GM23338 (cell line): ENCODE data around the gene OR14A16. TPM values are rescaled to one million over a fixed set of nuclear protein-coding genes. Genes with fewer than 3 reads are reported as not detected.
A peak's percentile ranks its signal among the peaks of the same experiment; 100 is the strongest.

Experiments
- ATAC-seq: fragments of 200-7000 bp; cut with Tn5 transposase; 3 replicates; pipeline ENCODE4 v1.9.1; 2020
- DNase-seq: peaks from one replicate; pipeline ENCODE4 v3.0.0-alpha.2; 2015; ENCODE audit warnings: low spot score
- H2AFZ ChIP-seq: fragments of 200-600 bp; sonication (generic); 2 replicates; pipeline ENCODE4 v1.8.0; 2016; ENCODE audit warnings: antibody characterized with exemption, mild to moderate bottlenecking, moderate library complexity
- H3F3A ChIP-seq: fragments of 200-600 bp; sonication (generic); replicated peaks from 2 replicates; pipeline ENCODE4 v1.8.0; 2017; ENCODE audit warnings: antibody characterized with exemption, mixed run types, low read depth
- H3K27ac ChIP-seq: fragments of 200-600 bp; sonication (generic); 2 replicates; pipeline ENCODE4 v1.6.1; 2016; ENCODE audit warnings: low read depth
- H3K27me3 ChIP-seq: fragments of 200-600 bp; sonication (generic); 2 replicates; pipeline ENCODE4 v1.8.0; 2016; ENCODE audit warnings: mild to moderate bottlenecking, mixed run types, moderate library complexity; ENCODE audit not compliant: insufficient read depth
- H3K36me3 ChIP-seq: fragments of 200-600 bp; sonication (generic); 2 replicates; pipeline ENCODE4 v1.8.0; 2016; ENCODE audit warnings: mild to moderate bottlenecking; ENCODE audit not compliant: insufficient read depth
- H3K4me1 ChIP-seq: fragments of 200-600 bp; sonication (generic); 2 replicates; pipeline ENCODE4 v1.8.0; 2016; ENCODE audit warnings: mild to moderate bottlenecking, moderate library complexity; ENCODE audit not compliant: insufficient read depth
- H3K4me2 ChIP-seq: fragments of 200-600 bp; sonication (generic); 2 replicates; pipeline ENCODE4 v1.7.1; 2017; ENCODE audit warnings: mixed run types
- H3K4me3 ChIP-seq: fragments of 200-600 bp; sonication (generic); 2 replicates; pipeline ENCODE4 v1.6.1; 2016; ENCODE audit warnings: mixed run types
- H3K79me2 ChIP-seq: fragments of 200-600 bp; sonication (generic); replicated peaks from 2 replicates; pipeline ENCODE4 v1.8.0; 2017; ENCODE audit warnings: mild to moderate bottlenecking; ENCODE audit not compliant: insufficient read depth
- H3K9me2 ChIP-seq: fragments of 200-600 bp; sonication (generic); 2 replicates; pipeline ENCODE4 v1.8.0; 2017; ENCODE audit not compliant: insufficient read depth
- H4K20me1 ChIP-seq: fragments of 200-600 bp; sonication (generic); replicated peaks from 2 replicates; pipeline ENCODE4 v1.8.0; 2017; ENCODE audit warnings: mild to moderate bottlenecking; ENCODE audit not compliant: insufficient read depth
- H3K27ac Mint-ChIP-seq: 2 replicates; pipeline ENCODE4 v1.8.0; 2020; ENCODE audit warnings: inconsistent platforms, mild to moderate bottlenecking, moderate library complexity, mixed read lengths
- H3K27me3 Mint-ChIP-seq: 3 replicates; pipeline ENCODE4 v1.8.0; 2022; ENCODE audit warnings: low read depth, mild to moderate bottlenecking, moderate library complexity, mixed read lengths, inconsistent platforms; ENCODE audit not compliant: insufficient read depth, poor library complexity
- H3K36me3 Mint-ChIP-seq: 3 replicates; pipeline ENCODE4 v1.8.0; 2021; ENCODE audit warnings: low read depth, mild to moderate bottlenecking, inconsistent platforms, moderate library complexity, mixed read lengths
- H3K4me1 Mint-ChIP-seq: 3 replicates; pipeline ENCODE4 v1.8.0; 2020; ENCODE audit warnings: mild to moderate bottlenecking, inconsistent platforms, mixed read lengths
- H3K4me3 Mint-ChIP-seq: 3 replicates; pipeline ENCODE4 v1.8.0; 2021; ENCODE audit warnings: moderate library complexity, mild to moderate bottlenecking, inconsistent platforms, mixed read lengths
- H3K9me3 Mint-ChIP-seq: 3 replicates; pipeline ENCODE4 v1.8.0; 2020; ENCODE audit warnings: moderate library complexity, mild to moderate bottlenecking, inconsistent platforms, mixed read lengths
- CREB1 ChIP-seq: fragments of 250-450 bp; sonication (Bioruptor Pico); IDR thresholded peaks from 2 replicates; pipeline ENCODE4 v1.5.0; 2020; ENCODE audit warnings: low read depth, mild to moderate bottlenecking, moderate library complexity
- EZH2 ChIP-seq: fragments of 200-600 bp; sonication (generic); IDR thresholded peaks from one replicate; pipeline ENCODE4 v1.8.0; 2017; ENCODE audit warnings: antibody characterized with exemption, mild to moderate bottlenecking, low read depth; ENCODE audit not compliant: unreplicated experiment
- EZH2phosphoT487 ChIP-seq: fragments of 200-600 bp; sonication (generic); IDR thresholded peaks from one replicate; pipeline ENCODE4 v1.8.1; 2018; ENCODE audit warnings: antibody characterized with exemption; ENCODE audit not compliant: unreplicated experiment
- JUNB ChIP-seq: IDR thresholded peaks from one replicate; pipeline ENCODE4 v1.6.1; 2016; ENCODE audit warnings: antibody characterized with exemption; ENCODE audit not compliant: unreplicated experiment
- NANOG ChIP-seq: IDR thresholded peaks from 2 replicates; pipeline ENCODE4 v1.6.1; 2016; ENCODE audit warnings: antibody characterized with exemption, borderline replicate concordance
- POLR2AphosphoS5 ChIP-seq: IDR thresholded peaks from 2 replicates; pipeline ENCODE4 v1.6.1; 2016; ENCODE audit warnings: antibody characterized with exemption, low read depth
- STAT1 ChIP-seq: IDR thresholded peaks from one replicate; pipeline ENCODE4 v1.6.1; 2016; ENCODE audit warnings: antibody characterized with exemption; ENCODE audit not compliant: unreplicated experiment
- ZNF114 ChIP-seq: fragments of 250-450 bp; sonication (Bioruptor Pico); IDR thresholded peaks from 2 replicates; pipeline ENCODE4 v1.5.0; 2020; ENCODE audit warnings: mild to moderate bottlenecking, moderate library complexity
- ZNF331 ChIP-seq: fragments of 250-450 bp; sonication (Bioruptor Pico); IDR thresholded peaks from 2 replicates; pipeline ENCODE4 v1.5.0; 2020; ENCODE audit warnings: low read depth, mild to moderate bottlenecking, moderate library complexity
- polyA plus RNA-seq: library from polyadenylated mRNA; unstranded; fragments of >200 nt; fragmentation: Nextera tagmentation; extraction: Ambion mirVana; gene quantifications from 2 replicates; pipeline ENCODE4 v1.2.1, GENCODE V29; 2016
- total RNA-seq: library from RNA; depleted of rRNA; stranded (reverse); fragments of >200 nt; shearing (Covaris generic); gene quantifications from 2 replicates; pipeline ENCODE4 v1.2.3, GENCODE V29; 2014
- TF ChIP-seq, protein P1 (sequence below): IDR thresholded peaks from one replicate; pipeline ENCODE4 v1.6.1; 2018; ENCODE audit warnings: antibody characterized with exemption; ENCODE audit not compliant: unreplicated experiment
- TF ChIP-seq, protein P2 (sequence below): IDR thresholded peaks from 2 replicates; pipeline ENCODE4 v1.6.1; 2016; ENCODE audit warnings: antibody characterized with exemption
- TF ChIP-seq, protein P3 (sequence below), 2 experiments: fragments of 200-600 bp in 1 of 2; sonication (generic) in 1 of 2; conservative IDR thresholded peaks; 2 replicates each; pipeline versions ENCODE4 v1.5.1 to v1.6.1; 2016 to 2017; ENCODE audit warnings: antibody characterized with exemption in 2 of 2, low read depth in 2 of 2, mild to moderate bottlenecking in 2 of 2, moderate library complexity in 1 of 2
- TF ChIP-seq, protein P4 (sequence below): fragments of 250-450 bp; sonication (Bioruptor Pico); IDR thresholded peaks from 2 replicates; pipeline ENCODE4 v1.5.0; 2020; ENCODE audit warnings: mild to moderate bottlenecking, moderate library complexity

Gene OR14A16
- total and polyA plus RNA-seq, 2 experiments from 2014 or later = 0.34 TPM; not detected in 1

DNA sequence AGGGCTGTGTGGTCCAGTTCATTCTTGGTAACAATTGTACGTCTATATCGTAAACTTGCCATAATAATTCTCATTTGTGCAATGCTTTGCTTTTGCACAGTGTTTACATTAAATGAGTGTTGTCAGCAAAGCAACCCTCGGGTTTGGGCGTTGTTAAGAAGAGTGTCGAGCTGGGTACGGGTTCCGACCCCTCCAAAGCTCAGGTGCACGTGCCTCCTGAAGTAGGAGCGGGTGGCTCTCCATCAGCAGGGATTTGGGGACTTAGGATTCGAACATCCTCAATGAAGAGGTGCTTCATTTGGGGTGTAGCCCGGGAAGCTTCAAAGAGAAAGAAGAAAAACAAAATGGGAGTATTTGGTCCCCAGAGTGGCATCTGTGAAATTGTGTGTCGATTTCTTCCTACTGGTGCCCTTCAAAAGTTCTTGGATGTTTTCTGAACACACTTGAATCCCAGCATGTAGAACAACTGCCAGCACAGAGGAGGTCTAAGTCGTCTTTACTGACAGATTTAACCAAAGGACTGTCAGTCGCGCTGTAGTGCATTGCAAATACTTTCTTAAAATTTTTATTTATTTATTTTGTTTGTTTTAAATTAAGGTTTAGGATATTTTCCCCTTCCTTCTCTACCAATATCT is 34.2 kb upstream of the OR14A16 start:
- H3K9me3 Mint-ChIP-seq = peaks cover 70% of the 10 kb centered on the region
- TF ChIP-seq, protein P1, sequence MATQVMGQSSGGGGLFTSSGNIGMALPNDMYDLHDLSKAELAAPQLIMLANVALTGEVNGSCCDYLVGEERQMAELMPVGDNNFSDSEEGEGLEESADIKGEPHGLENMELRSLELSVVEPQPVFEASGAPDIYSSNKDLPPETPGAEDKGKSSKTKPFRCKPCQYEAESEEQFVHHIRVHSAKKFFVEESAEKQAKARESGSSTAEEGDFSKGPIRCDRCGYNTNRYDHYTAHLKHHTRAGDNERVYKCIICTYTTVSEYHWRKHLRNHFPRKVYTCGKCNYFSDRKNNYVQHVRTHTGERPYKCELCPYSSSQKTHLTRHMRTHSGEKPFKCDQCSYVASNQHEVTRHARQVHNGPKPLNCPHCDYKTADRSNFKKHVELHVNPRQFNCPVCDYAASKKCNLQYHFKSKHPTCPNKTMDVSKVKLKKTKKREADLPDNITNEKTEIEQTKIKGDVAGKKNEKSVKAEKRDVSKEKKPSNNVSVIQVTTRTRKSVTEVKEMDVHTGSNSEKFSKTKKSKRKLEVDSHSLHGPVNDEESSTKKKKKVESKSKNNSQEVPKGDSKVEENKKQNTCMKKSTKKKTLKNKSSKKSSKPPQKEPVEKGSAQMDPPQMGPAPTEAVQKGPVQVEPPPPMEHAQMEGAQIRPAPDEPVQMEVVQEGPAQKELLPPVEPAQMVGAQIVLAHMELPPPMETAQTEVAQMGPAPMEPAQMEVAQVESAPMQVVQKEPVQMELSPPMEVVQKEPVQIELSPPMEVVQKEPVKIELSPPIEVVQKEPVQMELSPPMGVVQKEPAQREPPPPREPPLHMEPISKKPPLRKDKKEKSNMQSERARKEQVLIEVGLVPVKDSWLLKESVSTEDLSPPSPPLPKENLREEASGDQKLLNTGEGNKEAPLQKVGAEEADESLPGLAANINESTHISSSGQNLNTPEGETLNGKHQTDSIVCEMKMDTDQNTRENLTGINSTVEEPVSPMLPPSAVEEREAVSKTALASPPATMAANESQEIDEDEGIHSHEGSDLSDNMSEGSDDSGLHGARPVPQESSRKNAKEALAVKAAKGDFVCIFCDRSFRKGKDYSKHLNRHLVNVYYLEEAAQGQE = no peak
- TF ChIP-seq NANOG (no peak), EZH2 (no peak), POLR2AphosphoS5 (no peak), ZNF331 (CRISPR knock-in tag) (no peak), CREB1 (no peak), ZNF114 (CRISPR knock-in tag) (no peak), JUNB (no peak), EZH2phosphoT487 (no peak), STAT1 (no peak)
- TF ChIP-seq, protein P2, sequence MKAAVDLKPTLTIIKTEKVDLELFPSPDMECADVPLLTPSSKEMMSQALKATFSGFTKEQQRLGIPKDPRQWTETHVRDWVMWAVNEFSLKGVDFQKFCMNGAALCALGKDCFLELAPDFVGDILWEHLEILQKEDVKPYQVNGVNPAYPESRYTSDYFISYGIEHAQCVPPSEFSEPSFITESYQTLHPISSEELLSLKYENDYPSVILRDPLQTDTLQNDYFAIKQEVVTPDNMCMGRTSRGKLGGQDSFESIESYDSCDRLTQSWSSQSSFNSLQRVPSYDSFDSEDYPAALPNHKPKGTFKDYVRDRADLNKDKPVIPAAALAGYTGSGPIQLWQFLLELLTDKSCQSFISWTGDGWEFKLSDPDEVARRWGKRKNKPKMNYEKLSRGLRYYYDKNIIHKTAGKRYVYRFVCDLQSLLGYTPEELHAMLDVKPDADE = no peak
- TF ChIP-seq, protein P3, sequence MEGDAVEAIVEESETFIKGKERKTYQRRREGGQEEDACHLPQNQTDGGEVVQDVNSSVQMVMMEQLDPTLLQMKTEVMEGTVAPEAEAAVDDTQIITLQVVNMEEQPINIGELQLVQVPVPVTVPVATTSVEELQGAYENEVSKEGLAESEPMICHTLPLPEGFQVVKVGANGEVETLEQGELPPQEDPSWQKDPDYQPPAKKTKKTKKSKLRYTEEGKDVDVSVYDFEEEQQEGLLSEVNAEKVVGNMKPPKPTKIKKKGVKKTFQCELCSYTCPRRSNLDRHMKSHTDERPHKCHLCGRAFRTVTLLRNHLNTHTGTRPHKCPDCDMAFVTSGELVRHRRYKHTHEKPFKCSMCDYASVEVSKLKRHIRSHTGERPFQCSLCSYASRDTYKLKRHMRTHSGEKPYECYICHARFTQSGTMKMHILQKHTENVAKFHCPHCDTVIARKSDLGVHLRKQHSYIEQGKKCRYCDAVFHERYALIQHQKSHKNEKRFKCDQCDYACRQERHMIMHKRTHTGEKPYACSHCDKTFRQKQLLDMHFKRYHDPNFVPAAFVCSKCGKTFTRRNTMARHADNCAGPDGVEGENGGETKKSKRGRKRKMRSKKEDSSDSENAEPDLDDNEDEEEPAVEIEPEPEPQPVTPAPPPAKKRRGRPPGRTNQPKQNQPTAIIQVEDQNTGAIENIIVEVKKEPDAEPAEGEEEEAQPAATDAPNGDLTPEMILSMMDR (conservative IDR thresholded peaks at IDR 0.05; ENCODE audit: low read depth in 2 of 2) = no peak
- TF ChIP-seq, protein P4, sequence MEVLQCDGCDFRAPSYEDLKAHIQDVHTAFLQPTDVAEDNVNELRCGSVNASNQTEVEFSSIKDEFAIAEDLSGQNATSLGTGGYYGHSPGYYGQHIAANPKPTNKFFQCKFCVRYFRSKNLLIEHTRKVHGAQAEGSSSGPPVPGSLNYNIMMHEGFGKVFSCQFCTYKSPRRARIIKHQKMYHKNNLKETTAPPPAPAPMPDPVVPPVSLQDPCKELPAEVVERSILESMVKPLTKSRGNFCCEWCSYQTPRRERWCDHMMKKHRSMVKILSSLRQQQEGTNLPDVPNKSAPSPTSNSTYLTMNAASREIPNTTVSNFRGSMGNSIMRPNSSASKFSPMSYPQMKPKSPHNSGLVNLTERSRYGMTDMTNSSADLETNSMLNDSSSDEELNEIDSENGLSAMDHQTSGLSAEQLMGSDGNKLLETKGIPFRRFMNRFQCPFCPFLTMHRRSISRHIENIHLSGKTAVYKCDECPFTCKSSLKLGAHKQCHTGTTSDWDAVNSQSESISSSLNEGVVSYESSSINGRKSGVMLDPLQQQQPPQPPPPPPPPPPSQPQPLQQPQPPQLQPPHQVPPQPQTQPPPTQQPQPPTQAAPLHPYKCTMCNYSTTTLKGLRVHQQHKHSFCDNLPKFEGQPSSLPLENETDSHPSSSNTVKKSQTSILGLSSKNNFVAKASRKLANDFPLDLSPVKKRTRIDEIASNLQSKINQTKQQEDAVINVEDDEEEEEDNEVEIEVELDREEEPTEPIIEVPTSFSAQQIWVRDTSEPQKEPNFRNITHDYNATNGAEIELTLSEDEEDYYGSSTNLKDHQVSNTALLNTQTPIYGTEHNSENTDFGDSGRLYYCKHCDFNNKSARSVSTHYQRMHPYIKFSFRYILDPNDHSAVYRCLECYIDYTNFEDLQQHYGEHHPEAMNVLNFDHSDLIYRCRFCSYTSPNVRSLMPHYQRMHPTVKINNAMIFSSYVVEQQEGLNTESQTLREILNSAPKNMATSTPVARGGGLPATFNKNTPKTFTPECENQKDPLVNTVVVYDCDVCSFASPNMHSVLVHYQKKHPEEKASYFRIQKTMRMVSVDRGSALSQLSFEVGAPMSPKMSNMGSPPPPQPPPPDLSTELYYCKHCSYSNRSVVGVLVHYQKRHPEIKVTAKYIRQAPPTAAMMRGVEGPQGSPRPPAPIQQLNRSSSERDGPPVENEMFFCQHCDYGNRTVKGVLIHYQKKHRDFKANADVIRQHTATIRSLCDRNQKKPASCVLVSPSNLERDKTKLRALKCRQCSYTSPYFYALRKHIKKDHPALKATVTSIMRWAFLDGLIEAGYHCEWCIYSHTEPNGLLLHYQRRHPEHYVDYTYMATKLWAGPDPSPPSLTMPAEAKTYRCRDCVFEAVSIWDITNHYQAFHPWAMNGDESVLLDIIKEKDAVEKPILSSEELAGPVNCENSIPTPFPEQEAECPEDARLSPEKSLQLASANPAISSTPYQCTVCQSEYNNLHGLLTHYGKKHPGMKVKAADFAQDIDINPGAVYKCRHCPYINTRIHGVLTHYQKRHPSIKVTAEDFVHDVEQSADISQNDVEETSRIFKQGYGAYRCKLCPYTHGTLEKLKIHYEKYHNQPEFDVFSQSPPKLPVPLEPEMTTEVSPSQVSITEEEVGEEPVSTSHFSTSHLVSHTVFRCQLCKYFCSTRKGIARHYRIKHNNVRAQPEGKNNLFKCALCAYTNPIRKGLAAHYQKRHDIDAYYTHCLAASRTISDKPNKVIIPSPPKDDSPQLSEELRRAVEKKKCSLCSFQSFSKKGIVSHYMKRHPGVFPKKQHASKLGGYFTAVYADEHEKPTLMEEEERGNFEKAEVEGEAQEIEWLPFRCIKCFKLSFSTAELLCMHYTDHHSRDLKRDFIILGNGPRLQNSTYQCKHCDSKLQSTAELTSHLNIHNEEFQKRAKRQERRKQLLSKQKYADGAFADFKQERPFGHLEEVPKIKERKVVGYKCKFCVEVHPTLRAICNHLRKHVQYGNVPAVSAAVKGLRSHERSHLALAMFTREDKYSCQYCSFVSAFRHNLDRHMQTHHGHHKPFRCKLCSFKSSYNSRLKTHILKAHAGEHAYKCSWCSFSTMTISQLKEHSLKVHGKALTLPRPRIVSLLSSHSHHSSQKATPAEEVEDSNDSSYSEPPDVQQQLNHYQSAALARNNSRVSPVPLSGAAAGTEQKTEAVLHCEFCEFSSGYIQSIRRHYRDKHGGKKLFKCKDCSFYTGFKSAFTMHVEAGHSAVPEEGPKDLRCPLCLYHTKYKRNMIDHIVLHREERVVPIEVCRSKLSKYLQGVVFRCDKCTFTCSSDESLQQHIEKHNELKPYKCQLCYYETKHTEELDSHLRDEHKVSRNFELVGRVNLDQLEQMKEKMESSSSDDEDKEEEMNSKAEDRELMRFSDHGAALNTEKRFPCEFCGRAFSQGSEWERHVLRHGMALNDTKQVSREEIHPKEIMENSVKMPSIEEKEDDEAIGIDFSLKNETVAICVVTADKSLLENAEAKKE (CRISPR knock-in tag) = no peak
- no peaks in the 10 kb centered on the region for H3F3A ChIP-seq

More for the DNA sequence above, 34.2 kb upstream of the OR14A16 start:
- peak overlapping the region; percentile 85 for H3K4me2 ChIP-seq
- peaks cover 16% of the 10 kb centered on the region for H3K27me3 Mint-ChIP-seq
- no peak overlapping the region for H3K27ac Mint-ChIP-seq
- peaks cover 6% of the 10 kb centered on the region; the same call in 1 of the 2 replicates for H3K4me1 ChIP-seq
- DNase-seq (peak; percentile 31), ATAC-seq (no peak)
- 0 out of 2 replicates have a peak, but pooled peaks cover 2% of the 10 kb centered on the region for H3K36me3 ChIP-seq
- no peak overlapping the region for H3K27ac ChIP-seq
- peak overlapping the region; percentile 95 for H2AFZ ChIP-seq
- H3K79me2 ChIP-seq = no peaks in the 10 kb centered on the region
- H4K20me1 ChIP-seq = no peaks in the 10 kb centered on the region
- H3K4me3 Mint-ChIP-seq = peak overlapping the region; percentile 73
- H3K4me3 ChIP-seq = peak overlapping the region; percentile 77
- H3K9me2 ChIP-seq = no peaks in the 10 kb centered on the region
- H3K36me3 Mint-ChIP-seq = peaks cover 6% of the 10 kb centered on the region; the same call in 2 of the 3 replicates
- H3K4me1 Mint-ChIP-seq = peaks cover 4% of the 10 kb centered on the region; the same call in 2 of the 3 replicates
- H3K27me3 ChIP-seq = peaks cover 18% of the 10 kb centered on the region
